ENCODE results near the gene BLMH. TPM values are rescaled to one million over a fixed set of nuclear protein-coding genes. Genes with fewer than 3 reads are reported as not detected.

Gene BLMH
- total RNA-seq, 1 experiment from 2014 or later = 51.2 TPM

DNA sequence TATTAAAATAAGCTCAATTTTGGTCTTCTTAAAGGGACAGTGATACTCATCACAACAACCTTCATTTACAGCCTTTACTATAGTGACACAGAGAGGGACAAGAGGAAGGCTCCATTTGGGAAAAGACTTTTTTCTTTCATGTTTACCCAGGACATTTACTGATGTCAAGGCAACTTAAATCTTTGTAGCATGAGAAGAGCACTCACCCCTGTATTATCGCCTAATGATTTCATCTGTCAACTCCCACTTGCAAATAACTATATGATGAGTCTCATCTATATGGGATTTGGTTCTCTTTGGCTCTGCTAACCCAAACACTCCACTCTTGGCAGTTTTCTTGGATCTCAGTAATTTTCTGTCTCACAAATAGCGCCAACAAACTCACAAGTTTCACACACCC is 24.1 kb downstream of the BLMH start:
- no peak for ATAC-seq
- ChIA-PET RAD21 (ENCODE audit: low non-redundant PET in 1 of 2, low total read pairs in 2 of 2, uncharacterized antibody in 2 of 2, unreplicated experiment in 2 of 2) (no interaction called here), POLR2A (no interaction called here), CTCF (no interaction called here)
- DNase-seq (ENCODE audit: low read depth, low spot score) = no peak
- H3K4me2 ChIP-seq (ENCODE audit: low read length) = no peak overlapping the region
- no peaks in the 10 kb centered on the region for H3K9me3 ChIP-seq (ENCODE audit: control insufficient read depth in 1 of 2, insufficient read depth in 1 of 2, low read depth in 1 of 2, low read length in 2 of 2)
- TF ChIP-seq CEBPB (IDR thresholded peaks at IDR 0.05; ENCODE audit: low read depth) (no peak), SRF (IDR thresholded peaks at IDR 0.05; ENCODE audit: low read depth) (no peak), RAD21 (IDR thresholded peaks at IDR 0.05; ENCODE audit: low read depth) (no peak), CBX3 (IDR thresholded peaks at IDR 0.05; ENCODE audit: low read depth) (no peak), ZNF274 (IDR thresholded peaks at IDR 0.05; ENCODE audit: low read depth, low read length) (no peak), EZH2 (IDR thresholded peaks at IDR 0.05) (no peak), EGR1 (IDR thresholded peaks at IDR 0.05; ENCODE audit: low read depth) (no peak), POLR2AphosphoS5 (IDR thresholded peaks at IDR 0.05; ENCODE audit: low read depth, low read length) (no peak), TCF7L2 (IDR thresholded peaks at IDR 0.05; ENCODE audit: borderline replicate concordance, extremely low read depth, insufficient read depth, insufficient read length) (no peak), JUND (IDR thresholded peaks at IDR 0.05) (no peak), POLR2A (IDR thresholded peaks at IDR 0.05; ENCODE audit: borderline replicate concordance, extremely low read depth, insufficient read depth, insufficient read length) (no peak), ELF1 (IDR thresholded peaks at IDR 0.05; ENCODE audit: borderline replicate concordance, low read depth) (no peak), EZH2phosphoT487 (IDR thresholded peaks at IDR 0.05; ENCODE audit: borderline replicate concordance) (no peak)
- TF ChIP-seq, protein P1, sequence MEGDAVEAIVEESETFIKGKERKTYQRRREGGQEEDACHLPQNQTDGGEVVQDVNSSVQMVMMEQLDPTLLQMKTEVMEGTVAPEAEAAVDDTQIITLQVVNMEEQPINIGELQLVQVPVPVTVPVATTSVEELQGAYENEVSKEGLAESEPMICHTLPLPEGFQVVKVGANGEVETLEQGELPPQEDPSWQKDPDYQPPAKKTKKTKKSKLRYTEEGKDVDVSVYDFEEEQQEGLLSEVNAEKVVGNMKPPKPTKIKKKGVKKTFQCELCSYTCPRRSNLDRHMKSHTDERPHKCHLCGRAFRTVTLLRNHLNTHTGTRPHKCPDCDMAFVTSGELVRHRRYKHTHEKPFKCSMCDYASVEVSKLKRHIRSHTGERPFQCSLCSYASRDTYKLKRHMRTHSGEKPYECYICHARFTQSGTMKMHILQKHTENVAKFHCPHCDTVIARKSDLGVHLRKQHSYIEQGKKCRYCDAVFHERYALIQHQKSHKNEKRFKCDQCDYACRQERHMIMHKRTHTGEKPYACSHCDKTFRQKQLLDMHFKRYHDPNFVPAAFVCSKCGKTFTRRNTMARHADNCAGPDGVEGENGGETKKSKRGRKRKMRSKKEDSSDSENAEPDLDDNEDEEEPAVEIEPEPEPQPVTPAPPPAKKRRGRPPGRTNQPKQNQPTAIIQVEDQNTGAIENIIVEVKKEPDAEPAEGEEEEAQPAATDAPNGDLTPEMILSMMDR (IDR thresholded peaks at IDR 0.05 in 2 of 3, conservative IDR thresholded peaks at IDR 0.05 in 1 of 3; ENCODE audit: borderline replicate concordance in 1 of 3, insufficient read depth in 1 of 3, low read depth in 2 of 3, low read length in 2 of 3) = no peak
- TF ChIP-seq, protein P2, sequence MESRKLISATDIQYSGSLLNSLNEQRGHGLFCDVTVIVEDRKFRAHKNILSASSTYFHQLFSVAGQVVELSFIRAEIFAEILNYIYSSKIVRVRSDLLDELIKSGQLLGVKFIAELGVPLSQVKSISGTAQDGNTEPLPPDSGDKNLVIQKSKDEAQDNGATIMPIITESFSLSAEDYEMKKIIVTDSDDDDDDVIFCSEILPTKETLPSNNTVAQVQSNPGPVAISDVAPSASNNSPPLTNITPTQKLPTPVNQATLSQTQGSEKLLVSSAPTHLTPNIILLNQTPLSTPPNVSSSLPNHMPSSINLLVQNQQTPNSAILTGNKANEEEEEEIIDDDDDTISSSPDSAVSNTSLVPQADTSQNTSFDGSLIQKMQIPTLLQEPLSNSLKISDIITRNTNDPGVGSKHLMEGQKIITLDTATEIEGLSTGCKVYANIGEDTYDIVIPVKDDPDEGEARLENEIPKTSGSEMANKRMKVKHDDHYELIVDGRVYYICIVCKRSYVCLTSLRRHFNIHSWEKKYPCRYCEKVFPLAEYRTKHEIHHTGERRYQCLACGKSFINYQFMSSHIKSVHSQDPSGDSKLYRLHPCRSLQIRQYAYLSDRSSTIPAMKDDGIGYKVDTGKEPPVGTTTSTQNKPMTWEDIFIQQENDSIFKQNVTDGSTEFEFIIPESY (IDR thresholded peaks at IDR 0.05; ENCODE audit: extremely low read depth, insufficient replicate concordance, low read length) = no peak
- TF ChIP-seq, protein P3, sequence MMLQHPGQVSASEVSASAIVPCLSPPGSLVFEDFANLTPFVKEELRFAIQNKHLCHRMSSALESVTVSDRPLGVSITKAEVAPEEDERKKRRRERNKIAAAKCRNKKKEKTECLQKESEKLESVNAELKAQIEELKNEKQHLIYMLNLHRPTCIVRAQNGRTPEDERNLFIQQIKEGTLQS (IDR thresholded peaks at IDR 0.05) = no peak
- H3K4me3 ChIP-seq (replicated peaks in 1 of 2; ENCODE audit: low read depth in 1 of 2, low read length in 2 of 2) = no peak overlapping the region
- no peak overlapping the region for H2AFZ ChIP-seq (ENCODE audit: low read depth, low read length, poor library complexity, severe bottlenecking)
- peaks cover 33 to 45% of the 10 kb centered on the region in 2 experiments; a peak in 3 of 4 replicates for H3K36me3 ChIP-seq (ENCODE audit: control insufficient read depth in 1 of 2, insufficient read depth in 2 of 2, low read length in 2 of 2)
- H4K20me1 ChIP-seq (ENCODE audit: insufficient read depth) = no peaks in the 10 kb centered on the region
- BruUV-seq (replicated peaks) = no TSS peak
- no peaks in the 10 kb centered on the region for H3K9me2 ChIP-seq (ENCODE audit: insufficient read depth)
- no peaks in the 10 kb centered on the region for H3K4me1 ChIP-seq (ENCODE audit: control insufficient read depth in 1 of 2, insufficient read depth in 2 of 2, low read length in 2 of 2)
- H3K9ac ChIP-seq (ENCODE audit: low read length) = no peak overlapping the region
- intact Hi-C loops (cut with micrococcal nuclease) = no loop called here
- no peak overlapping the region for H3K27ac ChIP-seq (ENCODE audit: low read depth, low read length)
- no peaks in the 10 kb centered on the region for H3K27me3 ChIP-seq (ENCODE audit: insufficient read depth, low read length)
- no peaks in the 10 kb centered on the region for H3K79me2 ChIP-seq (ENCODE audit: insufficient read depth, low read length)
